PC-3 (cell line): Measurements from ENCODE around the gene CHST9. TPM values are rescaled to one million over a fixed set of nuclear protein-coding genes. Genes with fewer than 3 reads are reported as not detected.

Experiments used
- ATAC-seq: fragments of 200-7000 bp; cut with Tn5 transposase; 2 replicates; pipeline ENCODE4 v1.9.1; 2020; ENCODE audit warnings: mild to moderate bottlenecking, moderate library complexity
- BruUV-seq: library from RNA; stranded (reverse); fragments of 400-500 nt; replicated peaks from 2 replicates; lab custom pipeline; 2021; lab: Mats Ljungman, UMichigan
- CTCF ChIA-PET: fragments of 300-600 bp; sonication (Branson Sonifier 250); formaldehyde crosslinking; loops from one replicate; lab custom pipeline; 2022; ENCODE audit warnings: antibody characterized with exemption; lab: Charles Lee
- POLR2A ChIA-PET: fragments of 300-600 bp; sonication (Branson Sonifier 250); formaldehyde crosslinking; loops from one replicate; lab custom pipeline; 2022; ENCODE audit warnings: antibody characterized with exemption; ENCODE audit not compliant: unreplicated experiment; lab: Charles Lee
- DNase-seq: peaks from one replicate; pipeline ENCODE4 v3.0.0-alpha.2; 2015
- H2AFZ ChIP-seq: fragments of 300-600 bp; sonication (generic); 2 replicates; pipeline ENCODE4 v1.6.0; 2016; ENCODE audit warnings: antibody characterized with exemption, low read length
- H3F3A ChIP-seq: fragments of 300-600 bp; sonication (generic); one replicate; pipeline ENCODE4 v1.6.0; 2017; ENCODE audit warnings: antibody characterized with exemption, low read length, control low read depth, mild to moderate bottlenecking; ENCODE audit not compliant: unreplicated experiment
- H3K27ac ChIP-seq: fragments of 300-600 bp; sonication (generic); 2 replicates; pipeline ENCODE4 v1.5.1; 2016; ENCODE audit warnings: mild to moderate bottlenecking, low read length
- H3K27me3 ChIP-seq: fragments of 300-600 bp; sonication (generic); 2 replicates; pipeline ENCODE4 v1.6.1; 2016; ENCODE audit warnings: low read length, mixed read lengths
- H3K36me3 ChIP-seq: fragments of 300-600 bp; sonication (generic); 2 replicates; pipeline ENCODE4 v1.6.1; 2016; ENCODE audit warnings: low read depth, mixed run types, low read length, mixed read lengths
- H3K4me1 ChIP-seq: fragments of 300-600 bp; sonication (generic); 2 replicates; pipeline ENCODE4 v1.5.1; 2016; ENCODE audit warnings: low read length; ENCODE audit not compliant: insufficient read depth
- H3K4me2 ChIP-seq: fragments of 300-600 bp; sonication (generic); 2 replicates; pipeline ENCODE4 v1.6.0; 2016; ENCODE audit warnings: low read length
- H3K4me3 ChIP-seq: fragments of 300-600 bp; sonication (generic); 2 replicates; pipeline ENCODE4 v1.5.1; 2016; ENCODE audit warnings: mild to moderate bottlenecking, low read length, mixed read lengths
- H3K79me2 ChIP-seq: fragments of 300-600 bp; sonication (generic); 2 replicates; pipeline ENCODE4 v1.6.1; 2017; ENCODE audit warnings: low read length, mixed read lengths
- H3K9ac ChIP-seq: fragments of 300-600 bp; sonication (generic); 2 replicates; pipeline ENCODE4 v1.6.0; 2016; ENCODE audit warnings: mild to moderate bottlenecking, low read length
- H3K9me2 ChIP-seq: fragments of 300-600 bp; sonication (generic); replicated peaks from 2 replicates; pipeline ENCODE4 v1.6.1; 2016; ENCODE audit warnings: mixed run types, low read length, mixed read lengths
- H3K9me3 ChIP-seq: fragments of 300-600 bp; sonication (generic); 2 replicates; pipeline ENCODE4 v1.6.1; 2016; ENCODE audit warnings: low read length, mixed read lengths
- H4K20me1 ChIP-seq: fragments of 300-600 bp; sonication (generic); 2 replicates; pipeline ENCODE4 v1.6.1; 2016; ENCODE audit warnings: low read length, mixed read lengths
- EZH2 ChIP-seq: fragments of 300-600 bp; sonication (generic); IDR thresholded peaks from one replicate; pipeline ENCODE4 v1.6.1; 2017; ENCODE audit warnings: antibody characterized with exemption, mild to moderate bottlenecking, low read length; ENCODE audit not compliant: unreplicated experiment
- EZH2phosphoT487 ChIP-seq: fragments of 300-600 bp; sonication (generic); IDR thresholded peaks from 2 replicates; pipeline ENCODE4 v1.6.1; 2018; ENCODE audit warnings: mild to moderate bottlenecking, antibody characterized with exemption, low read length, borderline replicate concordance
- intact Hi-C: fragments of 100-400 bp; cut with micrococcal nuclease; formaldehyde crosslinking; loops from 2 replicates; pipeline ENCODE4 v1.9.0; 2023
- total RNA-seq: library from RNA; depleted of rRNA; stranded (reverse); fragments of >200 nt; gene quantifications from 2 replicates; pipeline ENCODE4 v1.2.3, GENCODE V29; 2014
- TF ChIP-seq, protein P1 (sequence below): fragments of 300-600 bp; sonication (generic); conservative IDR thresholded peaks from 2 replicates; pipeline ENCODE4 v1.5.1; 2017; ENCODE audit warnings: antibody characterized with exemption, low read depth, mild to moderate bottlenecking, low read length

The CHST9 gene
- total RNA-seq, 1 experiment from 2014 or later = not detected

DNA sequence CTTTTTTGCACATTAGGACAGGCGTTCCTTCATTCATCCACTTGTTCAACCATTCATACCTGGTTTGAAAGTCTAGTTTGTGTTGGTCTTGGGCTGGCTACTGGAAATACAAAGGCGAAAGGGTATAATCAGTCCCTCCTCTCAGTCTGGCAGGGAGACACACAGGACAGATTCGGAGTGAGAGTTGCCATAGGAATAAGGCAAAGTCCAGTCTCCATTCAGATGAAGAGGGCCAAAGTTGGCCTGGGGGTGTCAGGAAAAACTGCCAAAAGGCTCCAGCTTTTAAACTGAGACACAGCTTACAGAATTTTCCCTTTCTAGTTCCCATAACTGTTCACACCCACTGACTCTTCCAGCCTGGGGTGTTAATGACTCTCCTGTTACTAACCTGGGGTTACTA, 223.3 kb downstream of the CHST9 start:
- H3K4me3 ChIP-seq = no peak overlapping the region
- POLR2A ChIA-PET = no interaction called here
- H3K27me3 ChIP-seq = peaks cover 16% of the 10 kb centered on the region; the same call in 1 of the 2 replicates
- no peak overlapping the region for H2AFZ ChIP-seq
- no peak for DNase-seq
- no peak for TF ChIP-seq EZH2phosphoT487
- no peak for TF ChIP-seq EZH2
- TF ChIP-seq, protein P1, sequence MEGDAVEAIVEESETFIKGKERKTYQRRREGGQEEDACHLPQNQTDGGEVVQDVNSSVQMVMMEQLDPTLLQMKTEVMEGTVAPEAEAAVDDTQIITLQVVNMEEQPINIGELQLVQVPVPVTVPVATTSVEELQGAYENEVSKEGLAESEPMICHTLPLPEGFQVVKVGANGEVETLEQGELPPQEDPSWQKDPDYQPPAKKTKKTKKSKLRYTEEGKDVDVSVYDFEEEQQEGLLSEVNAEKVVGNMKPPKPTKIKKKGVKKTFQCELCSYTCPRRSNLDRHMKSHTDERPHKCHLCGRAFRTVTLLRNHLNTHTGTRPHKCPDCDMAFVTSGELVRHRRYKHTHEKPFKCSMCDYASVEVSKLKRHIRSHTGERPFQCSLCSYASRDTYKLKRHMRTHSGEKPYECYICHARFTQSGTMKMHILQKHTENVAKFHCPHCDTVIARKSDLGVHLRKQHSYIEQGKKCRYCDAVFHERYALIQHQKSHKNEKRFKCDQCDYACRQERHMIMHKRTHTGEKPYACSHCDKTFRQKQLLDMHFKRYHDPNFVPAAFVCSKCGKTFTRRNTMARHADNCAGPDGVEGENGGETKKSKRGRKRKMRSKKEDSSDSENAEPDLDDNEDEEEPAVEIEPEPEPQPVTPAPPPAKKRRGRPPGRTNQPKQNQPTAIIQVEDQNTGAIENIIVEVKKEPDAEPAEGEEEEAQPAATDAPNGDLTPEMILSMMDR = no peak
- BruUV-seq = no TSS peak
- CTCF ChIA-PET = no interaction called here
- no peaks in the 10 kb centered on the region for H3K36me3 ChIP-seq
- H3K4me1 ChIP-seq = no peaks in the 10 kb centered on the region
- H3K27ac ChIP-seq = no peak overlapping the region
- H3K9me3 ChIP-seq = no peaks in the 10 kb centered on the region
- intact Hi-C loops = loop anchor here (10.0 kb wide), 2 partner anchors 307 to 577 kb away; no protein-coding TSS in a partner anchor
- H3K79me2 ChIP-seq = no peaks in the 10 kb centered on the region
- no peak overlapping the region for H3K9ac ChIP-seq
- no peaks in the 10 kb centered on the region for H3F3A ChIP-seq
- no peaks in the 10 kb centered on the region for H4K20me1 ChIP-seq
- no peak overlapping the region for H3K4me2 ChIP-seq
- no peak for ATAC-seq
- no peaks in the 10 kb centered on the region for H3K9me2 ChIP-seq

DNA sequence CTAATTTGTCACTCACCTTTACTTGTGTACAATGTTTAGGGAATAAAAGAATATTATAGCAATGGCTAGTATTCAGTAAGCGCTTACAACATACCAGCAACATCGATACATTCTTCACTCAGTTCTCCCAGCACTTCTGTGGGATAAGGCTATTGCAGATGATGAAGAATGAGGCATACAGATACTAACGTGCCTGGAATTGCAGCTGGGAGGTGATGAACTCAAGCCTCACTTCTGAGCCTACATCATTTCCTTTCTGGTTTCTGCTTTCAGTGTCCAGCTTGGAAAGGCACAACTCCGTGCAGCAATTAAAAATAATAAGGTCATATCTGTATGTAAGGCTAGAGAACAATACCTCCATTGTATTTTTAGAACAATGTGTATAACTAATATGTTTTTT, 224.2 kb downstream of the CHST9 start:
- Histone ChIP-seq H3K27ac (no peak overlapping the region), H3K9ac (no peak overlapping the region), H4K20me1 (no peaks in the 10 kb centered on the region), H3K36me3 (no peaks in the 10 kb centered on the region), H3K4me3 (no peak overlapping the region), H2AFZ (no peak overlapping the region), H3K4me2 (no peak overlapping the region), H3F3A (no peaks in the 10 kb centered on the region), H3K27me3 (peaks cover 16% of the 10 kb centered on the region; the same call in 1 of the 2 replicates), H3K9me3 (no peaks in the 10 kb centered on the region), H3K79me2 (no peaks in the 10 kb centered on the region), H3K4me1 (no peaks in the 10 kb centered on the region), H3K9me2 (no peaks in the 10 kb centered on the region)
- ATAC-seq (no peak), DNase-seq (peak; percentile 4)
- ChIA-PET POLR2A (no interaction called here), CTCF (no interaction called here)
- TF ChIP-seq EZH2 = no peak
- TF ChIP-seq, protein P1 = no peak
- TF ChIP-seq EZH2phosphoT487 = no peak
- no TSS peak for BruUV-seq
- intact Hi-C loops = loop anchor here (10.0 kb wide), 2 partner anchors 306 to 576 kb away; no protein-coding TSS in a partner anchor

DNA sequence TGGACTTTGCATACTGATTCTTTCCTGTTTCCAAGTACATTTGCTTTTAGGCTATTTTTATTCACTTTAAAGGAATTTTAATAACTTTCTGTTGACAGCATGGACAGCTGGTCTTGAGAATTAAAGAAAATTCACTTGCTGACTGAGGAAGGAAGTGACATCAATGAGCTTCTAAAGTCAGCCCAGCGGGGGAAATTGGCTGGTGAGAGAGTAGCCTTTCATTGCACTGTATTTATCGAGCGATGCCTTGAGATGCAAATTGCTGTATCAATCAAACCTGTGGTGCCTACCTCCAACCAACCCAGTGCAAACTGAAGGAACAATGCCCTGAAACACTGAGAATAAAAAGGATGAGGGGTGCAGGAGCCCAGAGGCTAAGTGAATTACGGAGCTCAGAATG, 228.2 kb downstream of the CHST9 start:
- ATAC-seq (no peak), DNase-seq (no peak)
- H3K9me2 ChIP-seq = no peaks in the 10 kb centered on the region
- no peaks in the 10 kb centered on the region for H4K20me1 ChIP-seq
- TF ChIP-seq EZH2 (no peak), EZH2phosphoT487 (no peak)
- TF ChIP-seq, protein P1 = no peak
- intact Hi-C loops = no loop called here
- H3K9ac ChIP-seq = no peak overlapping the region
- POLR2A ChIA-PET = no interaction called here
- no peaks in the 10 kb centered on the region for H3K9me3 ChIP-seq
- no peaks in the 10 kb centered on the region for H3K36me3 ChIP-seq
- peaks cover 9% of the 10 kb centered on the region; the same call in 1 of the 2 replicates for H3K27me3 ChIP-seq
- no peak overlapping the region for H3K27ac ChIP-seq
- H3K79me2 ChIP-seq = no peaks in the 10 kb centered on the region
- CTCF ChIA-PET = no interaction called here
- H3K4me1 ChIP-seq = no peaks in the 10 kb centered on the region
- H3K4me3 ChIP-seq = no peak overlapping the region
- no peak overlapping the region for H3K4me2 ChIP-seq
- H3F3A ChIP-seq = no peaks in the 10 kb centered on the region
- no TSS peak for BruUV-seq
- no peak overlapping the region for H2AFZ ChIP-seq
